Measurements from ENCODE around the gene RASAL1. TPM values are rescaled to one million over a fixed set of nuclear protein-coding genes. Genes with fewer than 3 reads are reported as not detected.

Gene RASAL1
- total RNA-seq, 4 donors from 2014 or later: 17.4 to 98.7 (median 56.6) TPM

DNA sequence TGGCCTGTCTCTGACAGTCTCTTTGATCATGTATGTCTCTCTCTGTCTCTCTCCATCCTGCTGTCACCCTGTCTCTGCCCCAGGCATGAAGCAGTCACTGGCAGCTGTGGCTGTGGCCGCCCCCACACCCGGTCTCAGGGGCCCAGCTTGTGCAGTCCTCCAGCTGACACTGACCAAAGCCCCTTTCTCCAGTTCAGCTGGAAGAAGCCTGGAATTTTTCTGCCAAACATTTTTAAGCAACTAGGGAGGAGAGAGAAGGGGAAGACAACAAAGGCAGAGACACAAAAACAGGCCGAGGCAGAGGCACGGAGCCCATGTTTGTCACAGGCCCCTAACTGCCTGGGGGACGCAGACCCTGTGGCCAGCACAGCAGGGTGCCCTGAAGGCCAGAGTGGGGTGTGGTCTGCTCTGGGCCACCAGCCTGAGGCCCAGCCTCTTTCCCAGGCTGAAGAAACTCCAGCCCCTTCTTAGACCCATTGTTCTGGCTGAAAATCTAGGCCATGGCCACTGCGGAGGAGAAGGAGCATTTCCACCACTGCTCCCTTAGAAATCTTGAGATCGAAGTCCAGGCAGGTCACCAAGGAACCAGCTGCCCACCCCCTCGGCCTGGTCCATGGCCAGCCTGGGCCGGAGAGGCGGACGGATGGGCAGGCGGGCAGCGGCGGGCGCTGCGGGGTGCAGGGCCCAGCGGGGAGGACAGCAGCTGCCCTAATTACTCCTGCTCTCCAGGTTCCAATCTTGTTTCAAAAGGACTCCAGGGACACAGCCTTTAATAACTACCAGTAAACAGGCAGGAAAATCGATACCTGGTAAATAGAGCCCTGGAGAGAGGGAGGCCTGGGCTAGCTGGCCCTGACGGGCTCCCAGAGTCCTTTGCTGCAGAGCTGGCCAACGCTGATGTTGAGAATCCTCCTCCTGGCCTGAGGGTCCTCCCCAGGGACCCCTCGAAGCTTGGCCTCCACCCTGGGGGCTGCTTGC lies 64.1 kb downstream of the RASAL1 start:
- H3K4me1 ChIP-seq: peaks cover 0 to 16% (median 0%) of the 10 kb centered on the region in 3 donors
- intact Hi-C loops (cut with DNase I): no loop called here
- DNase-seq: no peak
- 45 to 72% methylated on average over 7 to 8 of the region's 21 CpGs for WGBS, 2 donors
- H3K36me3 ChIP-seq: no peaks in the 10 kb centered on the region
- H3K4me3 ChIP-seq: no peak overlapping the region
- TF ChIP-seq, protein P1, sequence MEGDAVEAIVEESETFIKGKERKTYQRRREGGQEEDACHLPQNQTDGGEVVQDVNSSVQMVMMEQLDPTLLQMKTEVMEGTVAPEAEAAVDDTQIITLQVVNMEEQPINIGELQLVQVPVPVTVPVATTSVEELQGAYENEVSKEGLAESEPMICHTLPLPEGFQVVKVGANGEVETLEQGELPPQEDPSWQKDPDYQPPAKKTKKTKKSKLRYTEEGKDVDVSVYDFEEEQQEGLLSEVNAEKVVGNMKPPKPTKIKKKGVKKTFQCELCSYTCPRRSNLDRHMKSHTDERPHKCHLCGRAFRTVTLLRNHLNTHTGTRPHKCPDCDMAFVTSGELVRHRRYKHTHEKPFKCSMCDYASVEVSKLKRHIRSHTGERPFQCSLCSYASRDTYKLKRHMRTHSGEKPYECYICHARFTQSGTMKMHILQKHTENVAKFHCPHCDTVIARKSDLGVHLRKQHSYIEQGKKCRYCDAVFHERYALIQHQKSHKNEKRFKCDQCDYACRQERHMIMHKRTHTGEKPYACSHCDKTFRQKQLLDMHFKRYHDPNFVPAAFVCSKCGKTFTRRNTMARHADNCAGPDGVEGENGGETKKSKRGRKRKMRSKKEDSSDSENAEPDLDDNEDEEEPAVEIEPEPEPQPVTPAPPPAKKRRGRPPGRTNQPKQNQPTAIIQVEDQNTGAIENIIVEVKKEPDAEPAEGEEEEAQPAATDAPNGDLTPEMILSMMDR (IDR thresholded peaks at IDR 0.05): no peak
- TF ChIP-seq POLR2A (IDR thresholded peaks at IDR 0.05): no peak
- peaks cover 0 to 36% (median 0%) of the 10 kb centered on the region in 4 donors for H3K27me3 ChIP-seq
- peak overlapping the region in 2 of 4 donors; percentile 60 to 76 for H3K27ac ChIP-seq
- H3K9me3 ChIP-seq: no peaks in the 10 kb centered on the region

DNA sequence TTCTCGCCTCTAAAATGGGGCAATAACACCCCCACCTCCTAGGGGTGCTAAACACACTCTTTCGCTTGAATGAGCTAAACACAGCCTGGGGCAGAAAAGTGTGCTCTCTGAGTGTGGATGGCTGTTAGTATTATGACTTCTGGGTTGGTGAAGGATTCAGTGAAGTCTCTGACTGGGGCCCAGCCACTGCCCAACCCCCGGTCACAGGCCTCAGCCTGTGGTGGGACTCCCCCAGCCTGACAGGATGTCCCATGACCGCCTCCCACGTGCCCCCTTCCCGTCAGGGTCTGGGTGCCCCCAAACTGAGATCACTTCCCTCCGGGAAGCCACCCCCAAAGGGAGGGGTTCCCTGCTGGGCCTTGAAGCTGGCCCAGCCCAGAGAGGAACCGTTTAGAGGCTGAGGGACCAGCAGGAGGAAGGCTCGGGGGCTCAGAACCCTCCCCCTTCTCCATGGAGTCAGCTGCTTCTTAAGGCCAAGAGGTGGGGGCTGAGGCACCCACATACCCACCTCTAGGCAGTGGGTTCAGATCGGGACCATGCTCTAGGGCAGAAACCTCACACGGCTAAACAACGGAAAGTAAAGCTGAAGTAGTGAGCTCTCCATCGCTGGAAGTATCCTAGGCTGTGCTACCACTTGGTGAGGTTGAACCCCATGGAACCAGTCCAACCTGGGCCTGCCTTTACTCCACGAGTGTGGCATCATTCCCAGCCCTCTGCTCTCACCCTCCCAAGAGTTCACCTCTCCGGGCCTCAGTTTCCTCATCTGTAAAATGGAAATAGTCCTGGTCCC lies 65.2 kb downstream of the RASAL1 start:
- WGBS, 2 donors: 61 to 83% methylated on average over 8 of the region's 15 CpGs
- Histone ChIP-seq H3K4me1 (peaks cover 0 to 16% (median 0%) of the 10 kb centered on the region in 3 donors), H3K9me3 (no peaks in the 10 kb centered on the region), H3K27me3 (peaks cover 0 to 32% (median 0%) of the 10 kb centered on the region in 4 donors), H3K27ac (peak overlapping the region in 2 of 4 donors; percentile 13 to 52), H3K36me3 (no peaks in the 10 kb centered on the region), H3K4me3 (no peak overlapping the region)
- DNase-seq: no peak
- TF ChIP-seq POLR2A (IDR thresholded peaks at IDR 0.05): no peak
- TF ChIP-seq, protein P1 (IDR thresholded peaks at IDR 0.05): no peak
- intact Hi-C loops (cut with DNase I): no loop called here

DNA sequence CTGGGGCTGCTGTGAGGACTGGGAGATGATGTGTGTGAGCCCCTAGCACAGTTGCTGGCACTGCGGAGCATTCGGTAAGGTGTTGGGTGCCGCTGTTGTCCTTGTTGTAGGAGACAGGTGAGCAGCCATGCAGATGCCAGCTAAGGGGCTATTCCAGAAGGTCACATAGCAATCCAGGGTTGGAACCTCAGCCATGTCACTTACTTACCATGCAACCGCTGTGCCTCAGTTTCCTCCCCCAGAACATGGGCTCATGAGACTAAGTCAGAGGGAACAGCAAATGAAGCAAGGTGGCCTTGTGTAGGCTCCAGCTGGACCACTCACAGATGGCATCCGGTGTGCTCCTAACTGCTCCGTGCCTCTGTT lies 65.8 kb downstream of the RASAL1 start:
- no peaks in the 10 kb centered on the region for H3K36me3 ChIP-seq
- H3K4me1 ChIP-seq: peaks cover 0 to 16% (median 0%) of the 10 kb centered on the region in 3 donors
- H3K4me3 ChIP-seq: no peak overlapping the region
- peaks cover 0 to 33% (median 0%) of the 10 kb centered on the region in 4 donors for H3K27me3 ChIP-seq
- 75% methylated on average over 4 of the region's 6 CpGs; no CpG with 5 or more reads in 1 of the 2 donors for WGBS, 2 donors
- TF ChIP-seq, protein P1 (IDR thresholded peaks at IDR 0.05): no peak
- TF ChIP-seq POLR2A (IDR thresholded peaks at IDR 0.05): no peak
- DNase-seq: no peak
- intact Hi-C loops (cut with DNase I): no loop called here
- H3K27ac ChIP-seq: peak overlapping the region in 2 of 4 donors; percentile 13 to 52
- H3K9me3 ChIP-seq: no peaks in the 10 kb centered on the region

DNA sequence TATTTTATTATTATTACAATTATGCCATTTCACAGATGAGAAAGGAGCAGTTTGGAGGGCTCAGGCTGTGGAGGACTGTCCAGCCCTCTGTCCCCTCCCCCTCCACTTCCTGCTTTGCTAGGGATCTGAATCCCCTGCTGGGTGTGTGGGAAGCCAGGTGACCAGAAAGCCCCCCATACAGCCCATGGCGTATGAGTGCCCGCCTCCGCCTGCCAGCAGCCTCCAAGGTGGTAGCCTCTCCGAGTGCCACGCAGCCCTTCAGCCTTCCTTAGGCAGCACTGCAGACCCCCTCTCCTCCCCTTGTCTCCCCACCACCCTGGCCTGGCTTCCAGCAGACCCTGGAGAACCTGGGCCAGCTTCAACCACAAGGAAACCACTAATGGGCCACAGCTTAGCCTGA lies 66.4 kb downstream of the RASAL1 start:
- no peak for DNase-seq
- Histone ChIP-seq H3K4me3 (no peak overlapping the region), H3K9me3 (no peaks in the 10 kb centered on the region), H3K27ac (no peak overlapping the region), H3K27me3 (peaks cover 0 to 33% (median 0%) of the 10 kb centered on the region in 4 donors), H3K4me1 (peaks cover 0 to 16% (median 0%) of the 10 kb centered on the region in 3 donors), H3K36me3 (no peaks in the 10 kb centered on the region)
- no peak for TF ChIP-seq POLR2A (IDR thresholded peaks at IDR 0.05)
- TF ChIP-seq, protein P1 (IDR thresholded peaks at IDR 0.05): no peak
- intact Hi-C loops (cut with DNase I): no loop called here
- 45% methylated on average over 2 of the region's 5 CpGs; no CpG with 5 or more reads in 1 of the 2 donors for WGBS, 2 donors

Measured in esophagus squamous epithelium (tissue), 5 donors.